Measurements from ENCODE around the gene ME3.

- TF ChIP-seq CEBPB (IDR thresholded peaks at IDR 0.05) (no peak), TEAD4 (IDR thresholded peaks at IDR 0.05) (no peak), ZBTB7A (IDR thresholded peaks at IDR 0.05; ENCODE audit: low read depth) (no peak), YY1 (IDR thresholded peaks at IDR 0.05; ENCODE audit: low read depth) (no peak), RAD21 (IDR thresholded peaks at IDR 0.05; ENCODE audit: low read depth) (no peak)
Measured at GRCh38 chr11:86575927-86576326, 96.5 kb downstream of the ME3 start.

All from Ishikawa (cell line).